ENCODE results near the gene THSD7B. TPM values are rescaled to one million over a fixed set of nuclear protein-coding genes. Genes with fewer than 3 reads are reported as not detected.

The THSD7B gene
- total RNA-seq, 1 donor from 2014 or later, result 12.0 TPM

DNA sequence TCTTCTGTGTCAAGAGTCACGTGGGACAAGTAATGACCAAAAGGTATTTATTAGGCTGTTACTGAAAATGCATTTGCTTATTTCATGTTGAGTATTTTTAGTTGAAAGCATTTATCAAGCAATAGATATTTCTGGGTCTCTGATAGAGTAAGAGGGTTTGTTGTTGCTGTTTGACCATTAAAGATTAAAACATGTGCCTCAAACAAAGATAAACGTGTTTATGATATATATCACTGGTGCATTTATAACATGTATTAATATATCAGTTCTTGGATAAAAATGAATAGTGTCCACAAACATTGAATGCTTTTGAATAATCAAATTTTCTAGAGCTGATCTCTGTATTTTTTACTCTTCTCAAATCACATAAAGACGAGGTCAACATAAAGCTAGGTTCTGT lies 467.7 kb downstream of the THSD7B start:
- no peaks in the 10 kb centered on the region for H3K27me3 Mint-ChIP-seq
- TF ChIP-seq, protein P1, sequence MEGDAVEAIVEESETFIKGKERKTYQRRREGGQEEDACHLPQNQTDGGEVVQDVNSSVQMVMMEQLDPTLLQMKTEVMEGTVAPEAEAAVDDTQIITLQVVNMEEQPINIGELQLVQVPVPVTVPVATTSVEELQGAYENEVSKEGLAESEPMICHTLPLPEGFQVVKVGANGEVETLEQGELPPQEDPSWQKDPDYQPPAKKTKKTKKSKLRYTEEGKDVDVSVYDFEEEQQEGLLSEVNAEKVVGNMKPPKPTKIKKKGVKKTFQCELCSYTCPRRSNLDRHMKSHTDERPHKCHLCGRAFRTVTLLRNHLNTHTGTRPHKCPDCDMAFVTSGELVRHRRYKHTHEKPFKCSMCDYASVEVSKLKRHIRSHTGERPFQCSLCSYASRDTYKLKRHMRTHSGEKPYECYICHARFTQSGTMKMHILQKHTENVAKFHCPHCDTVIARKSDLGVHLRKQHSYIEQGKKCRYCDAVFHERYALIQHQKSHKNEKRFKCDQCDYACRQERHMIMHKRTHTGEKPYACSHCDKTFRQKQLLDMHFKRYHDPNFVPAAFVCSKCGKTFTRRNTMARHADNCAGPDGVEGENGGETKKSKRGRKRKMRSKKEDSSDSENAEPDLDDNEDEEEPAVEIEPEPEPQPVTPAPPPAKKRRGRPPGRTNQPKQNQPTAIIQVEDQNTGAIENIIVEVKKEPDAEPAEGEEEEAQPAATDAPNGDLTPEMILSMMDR (IDR thresholded peaks at IDR 0.05; ENCODE audit: unreplicated experiment), result no peak

DNA sequence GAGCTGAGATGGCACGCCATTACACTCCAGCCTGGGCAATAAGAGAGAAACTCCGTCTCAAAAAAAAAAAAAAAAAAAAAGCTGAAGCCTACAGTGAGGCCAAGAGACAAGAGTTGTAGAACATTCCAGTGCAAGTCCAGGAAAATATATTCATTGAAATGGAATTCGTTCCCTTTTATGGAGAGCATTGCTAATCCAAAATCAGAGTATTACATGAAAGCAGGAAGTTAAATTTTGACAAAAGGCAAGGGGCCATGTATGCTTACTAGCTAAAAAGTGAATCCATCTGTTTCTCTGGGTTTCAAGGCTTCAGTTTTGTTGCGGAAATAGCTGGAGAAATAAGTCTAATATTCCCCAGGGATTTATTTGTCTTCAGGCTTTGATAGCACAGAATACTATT lies 471.7 kb downstream of the THSD7B start:
- Mint-ChIP-seq H3K4me1 (ENCODE audit: low read depth) (peaks cover 6% of the 10 kb centered on the region), H3K27ac (no peak overlapping the region)
- TF ChIP-seq, protein P1 (IDR thresholded peaks at IDR 0.05; ENCODE audit: unreplicated experiment), result no peak

More for the DNA sequence above, 467.7 kb downstream of the THSD7B start:
- Mint-ChIP-seq H3K9me3 (ENCODE audit: low read depth) (peaks cover 2% of the 10 kb centered on the region), H3K4me3 (ENCODE audit: low read depth) (no peak overlapping the region), H3K4me1 (ENCODE audit: low read depth) (peaks cover 6% of the 10 kb centered on the region), H3K27ac (no peak overlapping the region), H3K36me3 (ENCODE audit: insufficient read depth) (peaks cover 5% of the 10 kb centered on the region)
- DNase-seq (ENCODE audit: low spot score, unreplicated experiment), result no peak

DNA sequence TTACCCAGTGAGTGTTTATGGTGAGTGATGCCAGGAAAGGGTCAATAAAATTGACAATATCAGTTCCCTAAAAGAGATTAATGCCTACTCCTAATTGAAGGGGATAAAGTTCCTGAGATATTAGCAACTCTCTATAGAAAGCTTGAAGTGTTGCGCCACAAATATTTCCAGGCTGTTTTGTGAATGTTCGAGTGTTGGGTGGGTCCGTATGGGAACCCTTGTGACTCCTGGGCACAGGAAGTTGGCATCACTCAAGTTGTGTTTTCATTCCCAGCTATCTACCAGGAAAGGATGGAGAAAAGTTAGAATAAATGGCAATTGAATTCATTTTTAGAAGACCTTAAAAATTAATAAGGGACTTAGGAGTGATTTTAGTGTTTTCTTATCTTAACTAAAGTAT lies 472.7 kb downstream of the THSD7B start:
- DNase-seq (ENCODE audit: low spot score, unreplicated experiment), result no peak
- H3K27ac Mint-ChIP-seq, result no peak overlapping the region
- peaks cover 2% of the 10 kb centered on the region for H3K9me3 Mint-ChIP-seq (ENCODE audit: low read depth)
- H3K4me3 Mint-ChIP-seq (ENCODE audit: low read depth), result no peak overlapping the region
- no peaks in the 10 kb centered on the region for H3K27me3 Mint-ChIP-seq
- peaks cover 9% of the 10 kb centered on the region for H3K36me3 Mint-ChIP-seq (ENCODE audit: insufficient read depth)
- H3K4me1 Mint-ChIP-seq (ENCODE audit: low read depth), result peaks cover 6% of the 10 kb centered on the region
- TF ChIP-seq, protein P1 (IDR thresholded peaks at IDR 0.05; ENCODE audit: unreplicated experiment), result no peak

More for the DNA sequence above, 471.7 kb downstream of the THSD7B start:
- Mint-ChIP-seq H3K27me3 (no peaks in the 10 kb centered on the region), H3K4me3 (ENCODE audit: low read depth) (no peak overlapping the region), H3K36me3 (ENCODE audit: insufficient read depth) (peaks cover 7% of the 10 kb centered on the region), H3K9me3 (ENCODE audit: low read depth) (peaks cover 2% of the 10 kb centered on the region)
- DNase-seq (ENCODE audit: low spot score, unreplicated experiment), result no peak

DNA sequence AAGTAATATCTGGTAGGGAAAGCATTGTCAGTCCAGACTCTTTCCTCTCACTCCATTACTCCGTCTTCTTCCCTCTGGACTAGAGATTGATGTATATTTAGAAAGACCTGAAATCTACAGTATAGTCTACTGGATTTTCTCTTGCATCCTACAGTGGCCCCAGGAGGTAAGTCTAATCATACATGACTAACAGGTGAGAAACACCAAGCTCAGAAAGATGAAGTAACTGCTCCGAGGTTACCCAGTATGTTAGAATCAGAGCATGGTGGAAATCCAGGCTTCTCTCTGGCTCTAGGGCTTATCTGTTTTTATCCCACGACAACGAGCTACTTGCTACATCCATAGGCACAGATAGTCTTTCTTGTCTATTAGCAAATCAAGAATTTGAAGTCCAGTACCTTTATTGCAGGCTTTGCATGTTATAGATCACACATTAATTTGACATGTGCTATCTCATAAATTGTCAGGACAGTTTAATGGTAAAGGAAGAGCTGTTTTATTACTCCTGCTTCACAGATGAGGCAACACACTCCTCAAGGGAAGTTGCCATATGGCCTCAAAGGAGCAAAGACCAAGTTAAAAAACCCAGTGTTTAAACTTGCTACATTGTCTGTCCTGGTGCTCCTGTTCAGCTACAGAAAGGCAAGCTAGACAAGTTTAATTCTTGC lies 484.3 kb downstream of the THSD7B start:
- Mint-ChIP-seq H3K36me3 (ENCODE audit: insufficient read depth) (peaks cover 1% of the 10 kb centered on the region), H3K4me1 (ENCODE audit: low read depth) (peaks cover 10% of the 10 kb centered on the region), H3K27ac (no peak overlapping the region), H3K9me3 (ENCODE audit: low read depth) (no peaks in the 10 kb centered on the region), H3K27me3 (no peaks in the 10 kb centered on the region), H3K4me3 (ENCODE audit: low read depth) (no peak overlapping the region)
- DNase-seq (ENCODE audit: low spot score, unreplicated experiment), result no peak
- TF ChIP-seq, protein P1 (IDR thresholded peaks at IDR 0.05; ENCODE audit: unreplicated experiment), result no peak

DNA sequence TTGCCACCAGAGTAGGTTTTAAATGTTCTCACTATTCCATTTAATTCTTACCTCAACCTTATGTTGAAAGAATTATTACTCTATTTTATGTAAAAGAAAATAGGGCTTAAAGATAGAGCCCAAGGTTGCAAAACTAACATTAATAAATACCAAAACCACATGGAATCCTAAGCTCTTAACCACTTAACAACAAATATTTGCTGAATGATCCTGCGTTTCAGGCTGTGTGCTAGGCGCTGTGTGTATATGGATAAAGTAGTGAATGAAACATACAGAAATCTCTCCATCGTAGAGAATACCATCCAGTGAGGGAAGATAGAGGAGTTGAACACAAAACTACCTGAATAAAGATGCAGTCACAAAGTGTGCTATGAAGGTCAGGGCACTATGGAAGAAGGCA lies 485.1 kb downstream of the THSD7B start:
- TF ChIP-seq, protein P1 (IDR thresholded peaks at IDR 0.05; ENCODE audit: unreplicated experiment), result no peak
- peaks cover 10% of the 10 kb centered on the region for H3K4me1 Mint-ChIP-seq (ENCODE audit: low read depth)
- H3K9me3 Mint-ChIP-seq (ENCODE audit: low read depth), result no peaks in the 10 kb centered on the region
- no peak overlapping the region for H3K27ac Mint-ChIP-seq
- peaks cover 1% of the 10 kb centered on the region for H3K36me3 Mint-ChIP-seq (ENCODE audit: insufficient read depth)
- no peaks in the 10 kb centered on the region for H3K27me3 Mint-ChIP-seq
- no peak overlapping the region for H3K4me3 Mint-ChIP-seq (ENCODE audit: low read depth)
- DNase-seq (ENCODE audit: low spot score, unreplicated experiment), result no peak

Data from progenitor cell of endocrine pancreas (in vitro differentiated cells).